ENCODE results near the gene B4GALT6. TPM values are rescaled to one million over a fixed set of nuclear protein-coding genes. Genes with fewer than 3 reads are reported as not detected.

The B4GALT6 gene
- total RNA-seq, 1 experiment from 2014 or later: 1.4 TPM

DNA sequence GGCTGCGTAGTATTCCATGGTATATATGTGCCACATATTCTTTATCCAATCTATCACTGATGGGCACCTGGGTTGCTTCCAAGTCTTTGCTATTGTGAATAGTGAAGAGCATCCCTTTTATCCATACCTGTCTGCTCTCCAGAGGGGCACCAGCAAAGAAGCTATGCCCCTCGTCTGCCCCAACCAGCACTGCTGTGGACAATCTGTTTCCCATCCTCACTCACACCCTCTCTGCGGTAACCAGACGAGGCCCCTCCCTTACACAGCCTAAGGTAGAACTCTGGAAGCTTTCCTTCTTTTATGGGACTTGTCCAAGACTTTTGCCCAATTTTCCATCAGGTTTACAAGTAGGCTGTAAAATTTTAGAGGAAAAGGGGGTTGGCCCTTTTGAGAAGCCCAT, 67.8 kb downstream of the B4GALT6 start:
- H3K4me3 ChIP-seq (ENCODE audit: low read length): no peak overlapping the region
- TF ChIP-seq EZH2phosphoT487 (IDR thresholded peaks at IDR 0.05; ENCODE audit: borderline replicate concordance, low read length) (no peak), EZH2 (IDR thresholded peaks at IDR 0.05; ENCODE audit: low read length, unreplicated experiment) (no peak)
- TF ChIP-seq, protein P1, sequence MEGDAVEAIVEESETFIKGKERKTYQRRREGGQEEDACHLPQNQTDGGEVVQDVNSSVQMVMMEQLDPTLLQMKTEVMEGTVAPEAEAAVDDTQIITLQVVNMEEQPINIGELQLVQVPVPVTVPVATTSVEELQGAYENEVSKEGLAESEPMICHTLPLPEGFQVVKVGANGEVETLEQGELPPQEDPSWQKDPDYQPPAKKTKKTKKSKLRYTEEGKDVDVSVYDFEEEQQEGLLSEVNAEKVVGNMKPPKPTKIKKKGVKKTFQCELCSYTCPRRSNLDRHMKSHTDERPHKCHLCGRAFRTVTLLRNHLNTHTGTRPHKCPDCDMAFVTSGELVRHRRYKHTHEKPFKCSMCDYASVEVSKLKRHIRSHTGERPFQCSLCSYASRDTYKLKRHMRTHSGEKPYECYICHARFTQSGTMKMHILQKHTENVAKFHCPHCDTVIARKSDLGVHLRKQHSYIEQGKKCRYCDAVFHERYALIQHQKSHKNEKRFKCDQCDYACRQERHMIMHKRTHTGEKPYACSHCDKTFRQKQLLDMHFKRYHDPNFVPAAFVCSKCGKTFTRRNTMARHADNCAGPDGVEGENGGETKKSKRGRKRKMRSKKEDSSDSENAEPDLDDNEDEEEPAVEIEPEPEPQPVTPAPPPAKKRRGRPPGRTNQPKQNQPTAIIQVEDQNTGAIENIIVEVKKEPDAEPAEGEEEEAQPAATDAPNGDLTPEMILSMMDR (conservative IDR thresholded peaks at IDR 0.05; ENCODE audit: low read depth, low read length): no peak
- ATAC-seq (no peak), DNase-seq (no peak)
- BruUV-seq (replicated peaks): no TSS peak
- ChIA-PET CTCF (no interaction called here), POLR2A (ENCODE audit: unreplicated experiment) (no interaction called here)
- intact Hi-C loops (cut with micrococcal nuclease): no loop called here
- H3F3A ChIP-seq (ENCODE audit: low read length, unreplicated experiment): no peaks in the 10 kb centered on the region
- no peaks in the 10 kb centered on the region for H3K9me2 ChIP-seq (replicated peaks; ENCODE audit: low read length)
- no peaks in the 10 kb centered on the region for H4K20me1 ChIP-seq (ENCODE audit: low read length)
- no peaks in the 10 kb centered on the region for H3K36me3 ChIP-seq (ENCODE audit: low read depth, low read length)
- H3K27me3 ChIP-seq (ENCODE audit: low read length): no peaks in the 10 kb centered on the region
- no peak overlapping the region for H3K4me2 ChIP-seq (ENCODE audit: low read length)
- no peaks in the 10 kb centered on the region for H3K4me1 ChIP-seq (ENCODE audit: insufficient read depth, low read length)
- H3K9ac ChIP-seq (ENCODE audit: low read length): no peak overlapping the region
- no peaks in the 10 kb centered on the region for H3K9me3 ChIP-seq (ENCODE audit: low read length)
- H3K79me2 ChIP-seq (ENCODE audit: low read length): no peaks in the 10 kb centered on the region
- H2AFZ ChIP-seq (ENCODE audit: low read length): no peak overlapping the region
- no peak overlapping the region for H3K27ac ChIP-seq (ENCODE audit: low read length)

DNA sequence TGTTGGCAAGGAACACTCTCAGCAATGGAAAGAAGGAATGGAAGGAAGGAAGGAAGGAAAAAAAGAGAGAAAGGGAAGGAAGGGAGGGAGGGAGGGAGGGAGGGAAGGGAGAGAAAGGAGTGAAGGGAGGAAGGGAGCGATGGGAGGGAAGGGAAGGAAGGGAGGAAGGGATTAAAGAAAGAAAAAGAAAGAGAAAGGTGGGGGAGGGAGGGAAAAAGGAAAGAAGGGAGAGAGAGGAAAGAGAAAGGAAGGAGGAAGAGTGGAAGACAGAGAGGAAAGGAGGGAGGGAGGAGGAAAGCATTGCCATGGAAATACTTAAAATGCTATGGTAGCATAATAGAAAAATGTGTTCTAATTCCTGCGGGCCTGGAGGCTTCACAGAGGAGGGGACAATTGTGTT, 70.3 kb downstream of the B4GALT6 start:
- ChIA-PET CTCF (no interaction called here), POLR2A (ENCODE audit: unreplicated experiment) (no interaction called here)
- BruUV-seq (replicated peaks): no TSS peak
- Histone ChIP-seq H3K36me3 (ENCODE audit: low read depth, low read length) (no peaks in the 10 kb centered on the region), H3K4me3 (ENCODE audit: low read length) (no peak overlapping the region), H3K4me2 (ENCODE audit: low read length) (no peak overlapping the region), H3K9me2 (replicated peaks; ENCODE audit: low read length) (no peaks in the 10 kb centered on the region), H3K4me1 (ENCODE audit: insufficient read depth, low read length) (no peaks in the 10 kb centered on the region), H3K27me3 (ENCODE audit: low read length) (no peaks in the 10 kb centered on the region), H3K9me3 (ENCODE audit: low read length) (no peaks in the 10 kb centered on the region), H3K9ac (ENCODE audit: low read length) (no peak overlapping the region), H2AFZ (ENCODE audit: low read length) (no peak overlapping the region), H3K79me2 (ENCODE audit: low read length) (no peaks in the 10 kb centered on the region), H3K27ac (ENCODE audit: low read length) (no peak overlapping the region), H4K20me1 (ENCODE audit: low read length) (no peaks in the 10 kb centered on the region), H3F3A (ENCODE audit: low read length, unreplicated experiment) (no peaks in the 10 kb centered on the region)
- intact Hi-C loops (cut with micrococcal nuclease): no loop called here
- ATAC-seq (no peak), DNase-seq (no peak)
- TF ChIP-seq EZH2 (IDR thresholded peaks at IDR 0.05; ENCODE audit: low read length, unreplicated experiment) (no peak), EZH2phosphoT487 (IDR thresholded peaks at IDR 0.05; ENCODE audit: borderline replicate concordance, low read length) (no peak)
- TF ChIP-seq, protein P1 (conservative IDR thresholded peaks at IDR 0.05; ENCODE audit: low read depth, low read length): no peak

DNA sequence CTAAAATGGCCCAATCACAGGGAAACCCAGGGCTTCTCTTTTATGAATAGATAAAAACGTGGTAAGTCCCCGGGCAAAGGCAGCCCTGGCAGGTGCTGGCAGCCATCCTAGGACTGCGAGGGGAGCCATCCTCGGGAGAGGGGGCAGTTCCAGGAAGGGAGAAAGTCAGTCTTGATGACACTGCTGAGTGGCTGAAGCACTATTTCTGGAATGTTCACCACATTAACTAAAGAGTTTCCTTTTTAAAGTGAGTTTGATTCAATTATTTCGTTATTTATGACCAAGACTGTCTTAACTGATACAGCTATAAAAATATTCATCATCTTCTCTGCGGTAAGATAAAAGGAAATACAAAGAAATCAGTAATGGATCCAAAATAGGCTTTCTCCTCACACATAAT, 72.3 kb downstream of the B4GALT6 start:
- Histone ChIP-seq H3K4me2 (ENCODE audit: low read length) (no peak overlapping the region), H3K27ac (ENCODE audit: low read length) (no peak overlapping the region), H3K27me3 (ENCODE audit: low read length) (no peaks in the 10 kb centered on the region), H3K9ac (ENCODE audit: low read length) (no peak overlapping the region), H3K36me3 (ENCODE audit: low read depth, low read length) (no peaks in the 10 kb centered on the region), H3K79me2 (ENCODE audit: low read length) (no peaks in the 10 kb centered on the region), H3K9me2 (replicated peaks; ENCODE audit: low read length) (no peaks in the 10 kb centered on the region), H3K9me3 (ENCODE audit: low read length) (no peaks in the 10 kb centered on the region), H3K4me3 (ENCODE audit: low read length) (no peak overlapping the region), H2AFZ (ENCODE audit: low read length) (no peak overlapping the region), H3K4me1 (ENCODE audit: insufficient read depth, low read length) (no peaks in the 10 kb centered on the region), H4K20me1 (ENCODE audit: low read length) (no peaks in the 10 kb centered on the region), H3F3A (ENCODE audit: low read length, unreplicated experiment) (no peaks in the 10 kb centered on the region)
- ChIA-PET CTCF (no interaction called here), POLR2A (ENCODE audit: unreplicated experiment) (no interaction called here)
- ATAC-seq (no peak), DNase-seq (no peak)
- intact Hi-C loops (cut with micrococcal nuclease): no loop called here
- no TSS peak for BruUV-seq (replicated peaks)
- TF ChIP-seq EZH2phosphoT487 (IDR thresholded peaks at IDR 0.05; ENCODE audit: borderline replicate concordance, low read length): no peak
- TF ChIP-seq, protein P1 (conservative IDR thresholded peaks at IDR 0.05; ENCODE audit: low read depth, low read length): no peak
- TF ChIP-seq EZH2 (IDR thresholded peaks at IDR 0.05; ENCODE audit: low read length, unreplicated experiment): no peak

Measured in PC-3 (cell line).